ELF-1 (cell line): Measurements from ENCODE around the gene CDYL2.
"Not testable (repeated sequence)": the region's sequence is repeated elsewhere in the genome, so short reads cannot be mapped to it uniquely, and the experiment has no call there.

Experiments
- DNase-seq: peaks from one replicate; pipeline ENCODE4 v3.0.0-alpha.2; 2016; ENCODE audit warnings: low read depth, low spot score

CDYL2 gene, protein sequence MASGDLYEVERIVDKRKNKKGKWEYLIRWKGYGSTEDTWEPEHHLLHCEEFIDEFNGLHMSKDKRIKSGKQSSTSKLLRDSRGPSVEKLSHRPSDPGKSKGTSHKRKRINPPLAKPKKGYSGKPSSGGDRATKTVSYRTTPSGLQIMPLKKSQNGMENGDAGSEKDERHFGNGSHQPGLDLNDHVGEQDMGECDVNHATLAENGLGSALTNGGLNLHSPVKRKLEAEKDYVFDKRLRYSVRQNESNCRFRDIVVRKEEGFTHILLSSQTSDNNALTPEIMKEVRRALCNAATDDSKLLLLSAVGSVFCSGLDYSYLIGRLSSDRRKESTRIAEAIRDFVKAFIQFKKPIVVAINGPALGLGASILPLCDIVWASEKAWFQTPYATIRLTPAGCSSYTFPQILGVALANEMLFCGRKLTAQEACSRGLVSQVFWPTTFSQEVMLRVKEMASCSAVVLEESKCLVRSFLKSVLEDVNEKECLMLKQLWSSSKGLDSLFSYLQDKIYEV

DNA sequence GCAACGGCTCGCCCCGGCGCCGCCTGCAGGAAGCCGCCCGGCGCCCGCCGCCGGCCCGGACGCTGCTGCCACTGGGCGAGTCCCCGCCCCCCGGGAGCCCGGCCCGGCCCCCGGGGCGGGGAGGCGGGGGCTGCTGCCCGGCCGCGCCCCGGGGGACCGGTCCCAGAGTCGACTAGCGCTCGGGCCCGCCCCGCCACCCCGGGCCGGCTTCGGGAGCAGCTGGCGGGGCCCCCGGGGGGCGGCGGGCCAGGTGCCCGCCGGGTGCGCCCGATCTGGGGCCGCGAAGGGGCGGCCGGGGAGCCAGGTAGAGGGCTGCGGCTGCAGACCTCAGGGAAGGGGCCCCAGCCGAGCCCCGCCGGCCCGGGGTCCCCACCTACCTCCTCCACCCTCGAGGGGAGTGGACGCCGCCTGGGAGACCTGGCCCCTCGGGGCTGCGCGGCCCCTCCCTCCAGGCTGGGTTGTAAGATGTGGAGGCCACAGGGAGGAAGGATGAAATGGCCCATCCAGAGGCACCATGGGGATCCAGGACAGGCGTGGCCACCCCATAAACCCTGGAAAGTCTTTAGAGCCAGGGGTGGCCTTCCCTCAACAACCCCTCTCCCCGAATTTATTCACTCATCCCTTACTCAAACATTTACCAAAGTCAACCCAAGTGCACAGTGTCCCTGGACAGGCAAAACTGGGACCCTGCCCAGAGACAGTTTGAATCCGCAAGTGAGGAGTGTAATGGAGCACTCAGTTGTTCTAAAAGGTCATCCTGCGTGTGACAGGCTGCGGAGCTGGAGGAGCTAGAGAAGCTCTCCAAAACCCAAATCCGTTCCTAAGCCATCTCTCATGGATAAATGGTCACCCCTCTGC lies at the start of gene CDYL2:
CDYL2 (minus strand) TSS at position 73 of the 858 bp plus-strand sequence. CDS start 425 bp downstream, outside the sequence.
- no peak for DNase-seq

DNA sequence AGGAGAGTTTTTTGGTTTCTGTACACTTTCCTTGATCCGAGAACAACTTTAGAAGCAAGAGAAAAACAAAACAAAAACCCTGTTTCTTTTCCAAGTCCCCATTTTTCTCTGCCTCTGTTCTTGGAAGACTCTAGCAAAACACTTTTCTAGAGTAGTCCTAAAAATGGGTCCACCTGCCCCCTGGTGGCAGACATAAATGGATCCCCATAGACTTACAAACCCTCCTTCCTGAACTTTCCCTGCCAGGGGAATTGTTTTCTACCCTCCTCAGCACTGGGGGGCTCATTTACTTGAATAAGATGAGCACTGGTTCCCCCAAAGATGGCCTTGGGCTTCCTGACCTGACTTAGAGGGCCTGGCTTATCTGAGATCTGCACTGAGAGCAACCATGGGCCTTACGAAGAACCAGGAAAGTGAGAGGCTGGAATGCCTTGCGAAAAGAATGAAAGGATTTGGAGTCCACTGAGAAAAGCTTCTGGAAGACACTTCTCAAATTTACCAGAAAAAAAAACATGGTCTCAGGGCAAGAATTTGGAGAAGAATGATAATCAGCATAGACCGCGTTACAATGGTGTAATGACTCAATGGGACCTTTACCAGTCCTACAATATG lies 48.0 kb upstream of the CDYL2 start:
- DNase-seq, result peak; percentile 14

DNA sequence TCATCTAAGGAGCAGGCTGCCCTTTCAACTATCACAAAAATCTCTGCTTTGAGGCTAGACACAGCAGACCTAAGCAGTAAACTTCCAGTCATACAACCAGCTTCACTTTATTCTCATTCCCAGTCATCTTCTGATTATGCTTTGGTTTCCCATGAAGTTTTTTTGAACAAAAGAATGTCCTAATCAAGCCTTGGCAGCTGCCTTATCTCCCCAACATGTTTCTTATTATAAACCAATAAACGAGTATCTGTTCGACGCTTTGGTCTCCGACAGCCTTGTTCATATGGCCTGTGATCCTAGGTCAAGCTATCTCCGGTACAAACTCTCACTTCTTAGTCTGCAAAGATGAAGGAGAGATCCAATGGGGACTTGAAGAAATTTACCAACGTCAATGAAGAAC lies 47.4 kb upstream of the CDYL2 start:
- no peak for DNase-seq

DNA sequence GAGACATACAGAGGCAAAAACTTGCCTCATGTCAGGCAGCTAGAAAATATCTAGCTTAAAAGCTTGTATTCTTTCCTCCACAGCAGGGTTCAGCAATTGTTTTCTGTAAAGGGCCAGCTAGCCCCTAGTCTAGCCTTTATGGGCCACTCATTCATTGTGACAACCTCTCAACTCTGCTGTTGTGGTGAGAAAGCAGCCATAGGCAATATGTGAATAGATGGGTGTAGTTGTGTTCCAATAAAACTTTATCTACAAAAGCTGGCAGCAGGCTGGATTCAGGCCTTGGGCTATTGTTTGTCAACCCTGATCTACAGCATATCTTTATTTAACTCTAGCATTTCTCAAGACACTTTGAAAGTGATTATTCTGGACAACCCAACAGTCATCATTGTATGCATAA lies 46.4 kb upstream of the CDYL2 start:
- no peak for DNase-seq

DNA sequence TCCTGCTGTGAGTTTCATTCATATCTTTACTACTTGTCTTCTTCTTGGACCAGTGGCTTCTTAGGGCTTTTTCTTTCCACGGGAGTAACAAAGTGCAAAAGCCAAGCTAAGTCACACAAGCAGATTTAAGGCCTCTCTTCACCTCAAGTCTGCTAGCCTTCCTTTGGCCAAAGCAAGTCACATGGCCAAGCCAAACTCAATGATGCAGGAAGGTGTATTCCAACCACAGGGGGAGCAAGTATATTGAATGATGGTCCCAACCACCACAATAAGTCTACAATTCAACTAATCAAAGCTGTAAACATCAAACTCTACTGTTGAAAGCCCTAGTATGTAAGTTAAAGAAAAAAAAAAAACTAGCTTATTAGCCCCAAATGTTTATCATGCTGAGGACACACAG lies 44.5 kb upstream of the CDYL2 start:
- DNase-seq, result no peak

DNA sequence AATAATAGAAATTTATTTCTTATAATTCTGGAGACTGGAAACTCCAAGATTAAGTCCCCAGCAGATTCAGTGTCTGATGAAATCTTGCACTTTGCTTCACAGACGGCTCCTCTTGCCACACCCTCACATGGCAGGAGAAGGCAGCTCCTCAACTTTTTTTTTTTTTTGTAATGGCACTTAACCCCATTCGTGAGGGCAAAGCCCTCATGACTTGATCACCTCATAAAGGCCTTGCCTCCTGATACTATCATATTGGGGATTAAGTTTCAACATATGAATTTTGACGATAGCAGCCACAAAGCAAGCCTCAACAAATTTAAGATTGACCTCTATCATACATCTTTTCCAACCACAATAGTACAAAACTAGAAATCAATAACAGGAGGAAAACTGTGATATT lies 42.3 kb upstream of the CDYL2 start:
- DNase-seq, result no peak

DNA sequence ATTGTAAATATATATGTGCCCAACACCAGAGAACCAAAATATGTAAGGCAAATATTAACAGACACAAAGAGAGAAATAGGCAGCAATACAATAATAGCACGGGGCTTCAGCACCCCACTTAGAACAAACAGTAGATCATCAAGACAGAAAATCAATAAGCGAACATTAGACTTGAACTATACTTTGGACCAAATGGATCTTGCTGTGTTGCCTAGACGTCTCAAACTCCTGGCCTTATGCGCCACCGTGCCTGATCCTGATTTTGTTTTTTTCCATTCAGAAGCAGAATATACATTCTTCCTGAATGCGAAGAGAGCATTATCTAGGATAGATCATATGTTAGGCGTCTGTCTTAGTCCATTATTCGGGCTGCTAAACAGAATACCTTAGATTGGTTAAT lies 41.9 kb upstream of the CDYL2 start:
- no peak for DNase-seq

DNA sequence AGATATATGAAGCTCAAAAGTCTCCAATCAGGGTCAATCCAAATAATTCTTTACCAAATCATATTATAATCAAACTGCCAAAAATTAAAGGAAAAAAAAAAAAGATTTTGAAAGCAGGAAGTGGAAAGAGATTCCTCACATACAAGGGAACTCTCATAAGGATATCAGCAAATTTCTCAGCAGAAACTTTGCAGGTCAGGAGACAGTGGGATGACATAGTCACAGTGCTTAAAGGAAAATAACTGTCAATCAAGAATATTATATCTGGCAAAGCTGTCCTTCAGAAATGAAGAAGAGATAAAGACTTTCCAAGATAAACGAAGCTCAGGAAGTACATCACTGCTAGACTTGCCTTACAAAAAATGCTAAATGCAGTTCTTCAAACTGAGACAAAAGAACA lies 40.0 kb upstream of the CDYL2 start:
- DNase-seq, result no peak

DNA sequence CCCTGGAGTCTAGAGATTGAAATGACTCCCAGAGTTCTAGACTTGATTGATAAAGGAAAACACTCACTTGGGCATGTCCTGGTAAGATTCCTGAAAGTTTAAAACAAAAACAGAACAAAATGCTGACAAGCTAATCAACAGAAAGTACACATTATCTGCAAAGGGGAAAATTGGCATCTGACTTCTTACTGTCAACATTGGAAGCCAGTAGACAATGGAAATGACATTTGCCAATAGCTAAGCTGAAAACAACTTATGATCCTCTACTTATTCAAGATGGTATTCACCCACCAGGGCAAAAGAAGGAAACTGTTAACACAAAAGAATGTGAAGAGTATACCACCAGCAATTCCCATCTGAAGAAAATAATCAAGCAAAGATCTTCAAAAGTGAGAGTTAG lies 36.8 kb upstream of the CDYL2 start:
- no peak for DNase-seq

DNA sequence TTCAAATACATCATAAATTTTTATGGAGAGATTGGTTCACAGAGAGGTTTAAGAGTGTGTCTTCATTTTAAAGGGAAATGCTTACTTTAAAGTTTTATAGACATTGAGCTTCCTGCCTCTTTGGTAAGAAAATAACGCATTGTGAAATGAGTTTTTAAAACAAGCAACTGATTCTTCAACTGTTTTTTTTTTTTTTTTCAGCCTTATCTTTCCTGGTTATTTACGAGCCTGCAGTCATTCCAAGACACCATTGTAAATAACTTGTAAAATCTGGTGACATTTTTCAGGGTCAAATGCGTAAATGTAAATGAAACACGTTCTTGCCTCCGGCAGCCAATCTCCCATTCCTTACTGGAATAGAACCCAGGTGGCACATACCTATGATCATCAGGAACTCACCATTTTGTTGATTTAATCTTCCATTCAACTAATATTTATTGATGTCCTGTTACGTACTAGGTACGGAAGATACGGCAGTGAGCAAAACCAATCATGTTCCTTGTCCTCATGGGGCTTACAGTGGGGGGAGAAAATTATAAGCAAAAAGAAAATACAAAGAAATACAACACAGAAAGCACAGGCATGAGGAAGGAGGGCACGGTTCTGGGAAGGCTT lies 33.2 kb upstream of the CDYL2 start:
- DNase-seq, result no peak

DNA sequence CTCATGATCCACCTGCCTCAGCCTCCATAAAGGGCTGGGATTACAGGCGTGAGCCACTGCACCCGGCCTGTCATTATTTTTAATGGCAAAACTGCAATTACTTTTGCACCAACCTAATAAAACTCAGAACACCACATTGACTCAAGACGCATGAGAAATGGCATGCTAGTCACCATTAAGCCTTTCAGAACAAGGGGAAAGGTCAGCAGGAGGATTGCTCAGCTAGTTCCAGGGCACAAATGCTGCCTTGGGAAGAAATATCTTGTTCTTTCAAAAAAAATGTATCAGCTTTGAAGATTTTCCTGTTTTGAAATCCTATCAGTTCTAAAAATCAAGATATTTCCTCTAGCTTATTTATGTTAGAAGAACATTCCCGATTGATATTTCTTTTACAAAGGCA lies 32.4 kb upstream of the CDYL2 start:
- DNase-seq, result no peak

DNA sequence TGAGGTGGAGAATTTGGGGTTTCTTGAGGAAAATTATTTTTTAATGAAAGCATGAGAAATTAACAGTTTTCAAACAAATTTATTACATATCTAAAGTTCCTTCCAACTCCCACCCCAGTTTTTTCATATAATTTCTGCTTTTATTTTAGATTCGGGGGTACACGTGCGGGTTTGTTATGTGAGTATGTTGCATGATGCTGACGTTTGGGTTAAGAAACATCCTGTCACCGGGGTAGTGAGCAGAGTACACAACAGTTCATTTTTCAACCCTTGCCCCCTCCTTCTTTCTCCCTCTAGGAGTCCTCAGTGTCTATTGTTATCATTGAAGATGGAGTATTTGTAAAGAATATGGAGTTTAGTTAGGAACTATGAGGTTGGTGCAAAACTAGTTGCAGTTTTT lies 31.8 kb upstream of the CDYL2 start:
- no peak for DNase-seq

DNA sequence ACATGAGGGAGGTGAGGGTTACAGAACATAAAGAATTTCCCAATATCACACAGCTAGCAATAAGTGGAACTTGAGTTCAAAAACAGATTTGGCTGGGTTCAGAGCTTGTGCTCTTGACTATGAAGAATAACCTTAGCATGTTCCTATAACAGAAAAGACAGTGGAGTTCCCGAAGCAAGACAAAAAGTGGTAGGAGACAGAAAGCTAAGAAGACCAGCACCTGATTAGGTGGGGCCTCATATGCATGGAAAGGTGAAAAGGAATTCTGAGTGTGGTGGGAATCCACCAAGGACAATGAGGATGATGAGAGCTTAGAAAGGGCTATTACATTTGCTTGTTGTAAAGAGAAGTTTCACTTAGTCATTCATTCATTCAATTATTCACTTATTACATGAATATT lies 26.6 kb upstream of the CDYL2 start:
- no peak for DNase-seq

DNA sequence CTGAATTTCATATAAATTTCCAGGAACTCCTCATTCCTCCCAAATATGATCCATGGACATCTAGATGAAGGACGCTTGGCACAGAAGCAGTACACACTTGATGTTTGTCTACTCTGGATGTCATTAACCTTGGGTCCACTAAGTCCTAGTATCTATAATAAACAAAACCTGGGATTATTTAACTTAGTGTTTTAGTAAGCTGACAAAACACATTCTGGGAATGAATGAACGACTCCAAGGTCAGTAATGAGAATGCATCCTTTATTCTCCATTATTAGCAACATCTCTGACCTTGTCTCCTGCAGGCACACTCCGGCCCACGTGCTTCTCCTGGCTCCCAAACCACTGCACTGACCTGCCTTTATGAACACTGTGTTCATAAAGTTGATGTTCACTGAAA lies 24.1 kb upstream of the CDYL2 start:
- no peak for DNase-seq

DNA sequence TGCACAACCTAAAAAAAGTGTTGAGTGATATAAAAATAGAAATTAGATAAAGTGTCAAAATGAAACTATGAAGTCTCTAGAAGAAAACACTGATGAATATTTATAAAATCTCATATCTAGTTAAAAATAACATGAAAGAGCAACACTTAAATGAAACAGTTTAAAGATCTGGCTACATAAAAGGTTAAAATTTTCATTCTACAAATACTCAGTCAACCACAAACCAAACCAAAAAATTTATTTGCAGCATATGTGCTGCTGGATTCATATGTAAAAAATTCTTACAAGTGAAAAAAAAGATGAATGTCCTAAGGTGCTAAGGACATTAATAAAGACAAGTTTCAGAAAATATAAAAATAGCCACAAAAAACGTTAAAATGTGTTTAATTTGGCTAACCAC lies 22.6 kb upstream of the CDYL2 start:
- DNase-seq, result no peak

DNA sequence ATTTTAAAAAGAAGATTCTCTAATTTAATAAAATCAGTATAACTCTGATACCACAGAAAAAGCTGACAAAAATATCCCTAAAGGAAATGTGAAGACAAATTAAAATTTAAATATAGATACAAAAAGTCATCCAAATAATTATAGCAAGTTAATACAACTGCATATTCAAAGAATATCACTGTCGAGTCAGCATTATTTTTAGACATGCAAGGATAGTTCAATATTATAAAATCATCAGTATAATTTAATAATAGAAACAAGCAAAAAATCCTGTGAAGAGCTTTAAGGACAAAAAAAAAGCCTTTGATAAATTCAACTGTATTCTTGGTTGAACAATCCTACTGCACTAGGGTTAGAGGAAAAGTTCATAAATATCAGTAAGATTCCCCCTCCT lies 21.0 kb upstream of the CDYL2 start:
- no peak for DNase-seq

DNA sequence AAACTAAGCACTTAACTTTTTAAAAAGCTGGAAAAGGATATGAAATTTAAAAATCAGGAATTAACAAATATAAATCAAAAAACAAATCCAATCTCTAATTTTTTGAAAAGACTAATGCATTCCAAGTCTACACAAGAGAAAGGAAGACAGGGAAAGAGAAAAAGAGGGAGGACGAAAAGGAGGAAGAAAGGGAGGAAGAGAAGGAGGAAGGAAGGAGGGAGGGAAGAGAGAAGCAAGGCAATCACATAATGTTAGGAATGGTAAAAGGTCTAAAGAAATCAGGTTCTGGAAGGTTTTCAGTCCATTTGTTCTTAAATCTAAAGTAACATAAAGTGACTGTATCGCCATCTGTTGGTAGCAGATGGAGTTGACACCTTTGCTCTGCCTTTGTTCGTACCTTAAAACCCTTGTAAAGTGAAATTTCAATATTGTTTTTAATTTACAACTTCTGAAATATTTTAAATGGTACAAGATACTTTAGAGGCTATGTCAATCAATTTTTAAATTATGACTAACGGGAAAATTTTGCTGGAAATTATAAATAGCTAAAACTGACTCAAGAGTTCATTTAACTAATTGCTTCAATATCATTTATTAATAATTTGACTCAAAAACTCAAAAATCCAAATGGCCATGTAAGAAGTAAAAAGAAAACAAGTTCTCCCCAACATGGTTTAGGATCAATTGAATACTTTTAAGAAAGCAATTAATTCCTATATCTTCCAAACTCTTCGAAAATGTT lies 20.4 kb upstream of the CDYL2 start:
- no peak for DNase-seq

DNA sequence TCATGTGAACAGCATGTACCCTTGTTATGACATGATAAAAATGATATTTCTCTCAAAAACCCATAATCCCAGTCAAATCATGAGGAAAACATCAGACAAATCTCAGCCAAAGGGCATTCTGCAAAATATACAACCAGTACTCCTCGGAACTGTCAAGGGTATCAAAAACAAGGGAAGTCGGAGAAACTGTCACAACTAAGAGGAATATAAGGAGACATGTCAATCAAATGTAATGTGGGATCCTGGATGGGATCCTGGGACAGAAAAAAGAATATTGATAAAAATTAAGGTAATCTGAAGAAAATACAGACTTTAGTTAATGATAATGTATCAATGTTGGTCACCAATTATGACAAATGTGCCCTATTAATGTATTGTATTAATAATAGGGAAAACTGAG lies 15.6 kb upstream of the CDYL2 start:
- DNase-seq, result no peak

DNA sequence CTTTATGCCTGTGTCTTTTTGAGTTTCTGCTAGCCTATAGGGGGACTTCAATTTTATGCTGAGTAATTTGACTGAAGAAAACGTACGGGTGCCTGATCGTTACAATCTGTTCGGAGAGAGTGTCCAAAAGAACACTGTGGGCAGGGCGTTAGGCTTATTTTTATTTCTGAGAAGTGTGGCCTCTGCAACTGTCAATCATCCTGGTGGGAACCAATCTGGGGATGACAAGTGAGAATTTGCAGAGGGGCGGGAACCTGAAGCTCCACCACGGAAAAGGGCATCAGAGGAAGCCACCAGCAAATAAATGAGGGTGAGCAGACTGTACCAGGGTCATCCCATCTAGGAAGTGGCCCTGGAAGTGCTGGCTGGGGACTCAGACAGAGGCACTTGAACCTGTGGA lies 12.0 kb upstream of the CDYL2 start:
- no peak for DNase-seq

DNA sequence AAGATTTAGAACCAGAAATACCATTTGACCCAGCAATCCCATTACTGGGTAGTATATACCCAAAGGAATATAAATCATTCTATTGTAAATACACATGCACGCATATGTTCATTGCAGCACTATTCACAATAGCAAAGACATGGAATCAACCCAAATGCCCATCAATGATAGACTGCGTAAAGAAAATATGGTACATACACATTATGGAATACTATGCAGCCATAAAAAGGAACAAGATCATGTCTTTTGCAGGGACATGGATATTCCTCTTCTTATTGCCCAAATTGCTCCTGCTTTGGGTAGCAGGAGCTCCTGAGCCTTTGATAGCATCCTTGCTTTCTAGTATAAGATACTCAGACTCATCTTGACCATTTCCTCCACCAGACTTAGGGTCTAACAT lies 10.9 kb upstream of the CDYL2 start:
- not testable (repeated sequence) for DNase-seq

DNA sequence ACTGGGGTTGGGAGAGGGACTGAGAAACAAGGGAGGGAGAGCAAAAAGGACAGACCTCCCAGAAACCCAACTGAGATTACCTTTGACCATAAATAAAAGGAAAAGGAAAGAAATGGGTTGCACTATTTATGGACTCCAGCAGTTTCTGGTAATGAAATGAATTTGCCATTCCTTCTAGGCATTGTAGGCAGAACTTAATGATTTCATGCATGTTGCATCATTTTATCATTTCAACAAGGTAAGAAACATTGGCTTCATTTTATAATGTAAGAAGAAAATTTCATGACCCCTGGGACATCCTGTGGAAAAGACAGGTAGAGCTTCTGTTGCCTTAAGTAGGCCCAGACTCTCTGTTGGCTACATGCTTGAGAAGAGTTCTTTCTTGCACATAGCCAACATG lies 8.2 kb upstream of the CDYL2 start:
- no peak for DNase-seq
